A673 (cell line): ENCODE data around the gene RPIA.
"Not testable (repeated sequence)": the region's sequence is repeated elsewhere in the genome, so short reads cannot be mapped to it uniquely, and the experiment has no call there.

Experiments used
- CTCF ChIP-seq: fragments of 300-800, 200-600 bp; sonication (generic); conservative IDR thresholded peaks from 2 replicates; pipeline ENCODE4 v1.5.1; 2017; ENCODE audit warnings: low read depth, mild to moderate bottlenecking, antibody characterized with exemption, low read length, moderate library complexity, mixed read lengths
- EZH2 ChIP-seq: fragments of 200-600 bp; sonication (generic); IDR thresholded peaks from 2 replicates; pipeline ENCODE4 v1.6.1; 2017; ENCODE audit warnings: borderline replicate concordance, low read depth, mild to moderate bottlenecking, mixed read lengths, antibody characterized with exemption, low read length; ENCODE audit not compliant: poor library complexity, severe bottlenecking

GRCh38 chr2:88789213-88789612 lies 97.7 kb downstream of the RPIA start:
- not testable (repeated sequence) for TF ChIP-seq CTCF, EZH2
